Measurements from ENCODE around the gene DLGAP1. TPM values are rescaled to one million over a fixed set of nuclear protein-coding genes. Genes with fewer than 3 reads are reported as not detected.

DLGAP1 gene
- total RNA-seq, 1 donor from 2014 or later = 7.7 TPM

DNA sequence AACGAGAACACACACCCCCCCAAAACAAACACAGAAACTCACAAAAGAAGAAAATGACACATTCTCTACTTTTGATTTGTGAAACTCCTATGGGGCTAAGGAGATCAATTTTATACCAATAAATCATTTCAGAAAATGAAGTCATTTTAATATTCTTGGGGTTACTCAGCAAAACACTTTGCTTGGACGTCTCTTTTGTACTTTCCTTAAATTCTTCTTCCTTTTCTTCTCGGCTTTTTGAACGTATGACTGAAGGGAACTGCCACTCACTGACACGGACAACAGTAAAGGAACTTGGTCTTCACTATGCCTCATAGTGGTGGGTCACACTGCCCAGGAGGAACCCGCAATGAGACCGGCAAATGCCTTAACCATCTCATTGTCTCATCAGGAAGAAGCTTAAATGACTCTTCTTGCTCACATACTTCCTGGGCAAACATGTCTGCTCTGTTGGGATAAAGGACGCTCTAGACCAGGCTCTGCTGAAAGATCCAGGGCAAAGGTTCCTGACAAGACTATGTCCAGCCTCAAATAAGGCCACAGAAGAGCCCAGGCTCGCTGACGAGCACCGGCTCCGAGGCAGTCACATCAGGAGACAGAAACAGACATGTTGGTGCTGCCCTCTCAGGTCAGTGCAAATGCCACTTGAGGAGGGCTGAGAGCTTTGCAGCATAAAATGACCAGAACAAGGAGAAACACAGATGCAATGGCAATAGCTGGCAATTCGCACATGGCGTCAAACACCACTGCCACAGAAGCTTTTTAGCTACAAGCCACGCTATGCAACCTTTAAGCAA lies 799.7 kb downstream of the DLGAP1 start:
- DNase-seq (ENCODE audit: low spot score) = no peak
- H3K9me3 Mint-ChIP-seq (ENCODE audit: low read depth) = no peaks in the 10 kb centered on the region
- TF ChIP-seq CTCF (IDR thresholded peaks at IDR 0.05) = no peak
- H3K36me3 Mint-ChIP-seq (ENCODE audit: low read depth) = no peaks in the 10 kb centered on the region
- H3K27me3 Mint-ChIP-seq (ENCODE audit: low read depth) = no peaks in the 10 kb centered on the region
- H3K4me1 Mint-ChIP-seq (ENCODE audit: low read depth) = peaks cover 25% of the 10 kb centered on the region
- no peak overlapping the region for H3K27ac Mint-ChIP-seq (ENCODE audit: unreplicated experiment)
- H3K4me3 Mint-ChIP-seq (ENCODE audit: unreplicated experiment) = no peak overlapping the region

DNA sequence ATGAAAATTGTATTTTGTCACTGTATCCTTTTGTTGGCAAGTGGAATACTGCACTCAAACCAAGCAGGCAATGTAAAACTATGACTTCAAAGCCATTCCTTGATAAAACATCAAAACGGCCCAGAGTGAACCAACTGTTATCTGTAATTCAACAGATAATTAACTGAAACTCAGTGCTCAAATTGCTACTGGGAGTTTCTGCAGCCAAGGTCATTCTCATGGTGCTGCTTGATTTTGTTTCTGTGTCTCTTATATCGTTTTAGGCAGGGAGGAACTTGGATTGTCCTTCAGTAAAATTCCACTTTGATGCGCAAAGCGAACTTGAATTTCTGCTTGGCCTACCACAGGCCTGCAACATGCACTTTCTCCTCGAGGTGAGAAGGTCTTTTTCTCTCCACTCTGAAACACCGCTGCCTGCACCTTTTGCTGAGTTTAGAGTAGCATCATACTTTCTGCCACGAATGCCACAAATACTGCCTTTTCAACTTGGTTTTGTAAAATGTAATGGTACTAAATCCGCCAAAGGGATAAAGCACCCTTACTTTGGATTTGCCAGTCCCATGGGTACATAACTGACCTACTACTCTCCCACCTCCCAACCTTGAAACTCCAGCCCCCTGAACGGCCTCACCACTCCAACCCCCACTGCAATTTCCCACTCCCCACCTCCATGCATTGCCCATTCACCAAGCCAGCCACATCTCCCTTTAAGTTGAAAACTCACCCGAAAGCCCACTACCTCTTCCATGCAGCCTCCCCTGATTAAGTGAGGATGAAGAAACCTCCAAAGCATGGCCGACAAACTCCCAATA lies 800.5 kb downstream of the DLGAP1 start:
- Mint-ChIP-seq H3K4me1 (ENCODE audit: low read depth) (peaks cover 33% of the 10 kb centered on the region), H3K4me3 (ENCODE audit: unreplicated experiment) (no peak overlapping the region), H3K27ac (ENCODE audit: unreplicated experiment) (peak overlapping the region; percentile 41), H3K9me3 (ENCODE audit: low read depth) (no peaks in the 10 kb centered on the region), H3K36me3 (ENCODE audit: low read depth) (no peaks in the 10 kb centered on the region), H3K27me3 (ENCODE audit: low read depth) (no peaks in the 10 kb centered on the region)
- no peak for DNase-seq (ENCODE audit: low spot score)
- TF ChIP-seq CTCF (IDR thresholded peaks at IDR 0.05) = no peak

- no peak overlapping the region for H3K4me3 Mint-ChIP-seq (ENCODE audit: unreplicated experiment)
- peaks cover 40% of the 10 kb centered on the region for H3K4me1 Mint-ChIP-seq (ENCODE audit: low read depth)
- TF ChIP-seq CTCF (IDR thresholded peaks at IDR 0.05) = no peak
- no peaks in the 10 kb centered on the region for H3K27me3 Mint-ChIP-seq (ENCODE audit: low read depth)
- no peak for DNase-seq (ENCODE audit: low spot score)
- no peaks in the 10 kb centered on the region for H3K9me3 Mint-ChIP-seq (ENCODE audit: low read depth)
- peak overlapping the region; percentile 97 for H3K27ac Mint-ChIP-seq (ENCODE audit: unreplicated experiment)
- no peaks in the 10 kb centered on the region for H3K36me3 Mint-ChIP-seq (ENCODE audit: low read depth)
Measured at GRCh38 chr18:3653851-3654441, 801.2 kb downstream of the DLGAP1 start.

- peak overlapping the region; percentile 97 for H3K27ac Mint-ChIP-seq (ENCODE audit: unreplicated experiment)
- H3K36me3 Mint-ChIP-seq (ENCODE audit: low read depth) = no peaks in the 10 kb centered on the region
- TF ChIP-seq CTCF (IDR thresholded peaks at IDR 0.05) = no peak
- H3K4me1 Mint-ChIP-seq (ENCODE audit: low read depth) = peaks cover 41% of the 10 kb centered on the region
- H3K27me3 Mint-ChIP-seq (ENCODE audit: low read depth) = no peaks in the 10 kb centered on the region
- H3K9me3 Mint-ChIP-seq (ENCODE audit: low read depth) = no peaks in the 10 kb centered on the region
- H3K4me3 Mint-ChIP-seq (ENCODE audit: unreplicated experiment) = peak overlapping the region; percentile 47
- no peak for DNase-seq (ENCODE audit: low spot score)
Measured at GRCh38 chr18:3653263-3653850, 801.8 kb downstream of the DLGAP1 start.
